K562 (cell line): ENCODE data around the gene ZNHIT2. TPM values are rescaled to one million over a fixed set of nuclear protein-coding genes. Genes with fewer than 3 reads are reported as not detected.
A peak's percentile ranks its signal among the peaks of the same experiment; 100 is the strongest.

Experiments
- ATF1 ChIP-seq, 2 experiments: fragments of 450-650 bp in 1 of 2; IDR thresholded peaks; 2 replicates each; pipeline ENCODE4 v1.6.1; 2016; ENCODE audit warnings: missing compliant biosample characterization in 1 of 2, missing genetic modification characterization in 1 of 2
- ATF3 ChIP-seq, 2 experiments: fragments of 450-650 bp in 1 of 2; sonication (generic) in 1 of 2; formaldehyde crosslinking in 1 of 2; IDR thresholded peaks in 1 of 2; conservative IDR thresholded peaks in 1 of 2; 2 replicates each; pipeline versions ENCODE4 v1.6.1 to v1.8.1; 2016 to 2023; ENCODE audit warnings: mild to moderate bottlenecking in 2 of 2, moderate library complexity in 2 of 2, inconsistent platforms in 1 of 2, missing genetic modification reagents in 1 of 2
- CCNT2 ChIP-seq: IDR thresholded peaks from 2 replicates; pipeline ENCODE4 v1.6.1; 2011; ENCODE audit warnings: borderline replicate concordance, low read depth, mild to moderate bottlenecking, moderate library complexity, mixed read lengths, low read length; ENCODE audit not compliant: insufficient read length; ENCODE audit errors: extremely low read depth
- CXXC5 ChIP-seq: fragments of 250-450 bp; sonication (Bioruptor Pico); IDR thresholded peaks from 2 replicates; pipeline ENCODE4 v1.8.0; 2022; ENCODE audit warnings: inconsistent platforms, mild to moderate bottlenecking, moderate library complexity
- EGR1 ChIP-seq: fragments of 450-650 bp; conservative IDR thresholded peaks from 2 replicates; pipeline ENCODE4 v1.6.1; 2017; ENCODE audit warnings: mild to moderate bottlenecking
- ETV5 ChIP-seq: sonication (generic); formaldehyde crosslinking; IDR thresholded peaks from 2 replicates; pipeline ENCODE4 v1.4.0; 2020; ENCODE audit warnings: low read depth, mild to moderate bottlenecking, missing genetic modification reagents
- EWSR1 ChIP-seq: fragments of 450-650 bp; IDR thresholded peaks from 2 replicates; pipeline ENCODE4 v1.6.1; 2018; ENCODE audit warnings: borderline replicate concordance, mild to moderate bottlenecking, low read depth, moderate library complexity; ENCODE audit not compliant: partially characterized antibody
- GABPA ChIP-seq: fragments of 200-800 bp; sonication (Bioruptor generic); conservative IDR thresholded peaks from 2 replicates; pipeline ENCODE4 v1.6.1; 2016; ENCODE audit warnings: low read depth, missing genetic modification characterization, missing compliant biosample characterization
- KDM5B ChIP-seq: fragments of 200-600 bp; sonication (generic); IDR thresholded peaks from 2 replicates; pipeline ENCODE4 v1.6.1; 2012; ENCODE audit warnings: low read depth, mild to moderate bottlenecking, moderate library complexity, low read length, control low read depth, inconsistent platforms; ENCODE audit not compliant: insufficient replicate concordance
- MEIS2 ChIP-seq: fragments of 450-650 bp; IDR thresholded peaks from 2 replicates; pipeline ENCODE4 v1.6.1; 2014; ENCODE audit warnings: mild to moderate bottlenecking; ENCODE audit not compliant: partially characterized antibody
- MYC ChIP-seq, 2 experiments: fragments of 250-450 bp in 1 of 2; sonication (Bioruptor Pico) in 1 of 2; IDR thresholded peaks; 2 replicates each; pipeline versions ENCODE4 v1.5.1 to v1.6.1; 2012 to 2021; ENCODE audit warnings: low read depth in 2 of 2, borderline replicate concordance in 1 of 2, improper control_type of control experiment in 1 of 2, low read length in 1 of 2, mild to moderate bottlenecking in 1 of 2, moderate library complexity in 1 of 2
- PKNOX1 ChIP-seq: fragments of 450-650 bp; IDR thresholded peaks from 2 replicates; pipeline ENCODE4 v1.6.1; 2016
- RCOR1 ChIP-seq, 2 experiments: IDR thresholded peaks; 2 replicates each; pipeline ENCODE4 v1.6.1; 2012; ENCODE audit warnings: low read depth in 2 of 2, low read length in 2 of 2, borderline replicate concordance in 1 of 2, improper control_type of control experiment in 1 of 2
- RFX1 ChIP-seq: fragments of 450-650 bp; IDR thresholded peaks from 2 replicates; pipeline ENCODE4 v1.6.1; 2016; ENCODE audit warnings: mild to moderate bottlenecking, moderate library complexity
- SMAD4 ChIP-seq: fragments of 250-450 bp; sonication (Bioruptor Pico); conservative IDR thresholded peaks from 2 replicates; pipeline ENCODE4 v1.8.0; 2021; ENCODE audit warnings: inconsistent platforms, mild to moderate bottlenecking, moderate library complexity
- SOX6 ChIP-seq: fragments of 450-650 bp; IDR thresholded peaks from 2 replicates; pipeline ENCODE4 v1.6.1; 2014; ENCODE audit warnings: mild to moderate bottlenecking
- TAF9B ChIP-seq: fragments of 450-650 bp; IDR thresholded peaks from 2 replicates; pipeline ENCODE4 v1.6.1; 2018; ENCODE audit warnings: mild to moderate bottlenecking; ENCODE audit not compliant: partially characterized antibody
- ZBTB11 ChIP-seq, 3 experiments: fragments of 200-800 bp in 1 of 3; fragments of 250-450 bp in 1 of 3; fragments of 450-650 bp in 1 of 3; sonication (Bioruptor Pico) in 1 of 3; sonication (Bioruptor generic) in 1 of 3; formaldehyde crosslinking in 1 of 3; IDR thresholded peaks; 2 replicates each; pipeline versions ENCODE4 v1.6.1 to v1.8.0; 2016 to 2022; ENCODE audit warnings: mild to moderate bottlenecking in 2 of 3, missing genetic modification characterization in 2 of 3, missing compliant biosample characterization in 1 of 3, moderate library complexity in 1 of 3
- polyA plus RNA-seq, 8 experiments: library from polyadenylated mRNA; depleted of rRNA in 4 of 8; stranded (reverse) in 5 of 8; unstranded in 3 of 8; fragments of >200 nt; fragmentation: Nextera tagmentation in 2 of 8; fragmentation: Illumina TruSeq in 1 of 8; extraction: Ambion mirVana in 2 of 8; extraction: Trizol in 1 of 8; gene quantifications; 2 replicates each; pipeline versions ENCODE4 v1.2.1 to v1.2.3, GENCODE V29; 2011 to 2014; ENCODE audit warnings: inconsistent platforms in 1 of 8, missing spikeins in 1 of 8
- total RNA-seq, 7 experiments: library from RNA; depleted of rRNA in 6 of 7; stranded (reverse); fragments of >200 nt in 6 of 7; fragmentation: Illumina TruSeq in 2 of 7; extraction: Trizol in 2 of 7; gene quantifications; 2 replicates each; pipeline versions ENCODE4 v1.2.1 to v1.2.3, GENCODE V29; 2011 to 2021; ENCODE audit warnings: low replicate concordance in 1 of 7

ZNHIT2 gene
- total and polyA plus RNA-seq, 9 of the 15 experiments (the other 6 are each of a cell fraction or from before 2014, with no cell fraction given): 0.08 to 39.0 (median 2.5) TPM

- TF ChIP-seq ZBTB11 (CRISPR knock-in tag; IDR thresholded peaks at IDR 0.05): peak in 1 of 3 experiments; percentile 54; a peak in 1 of 6 replicates
- 0 out of 2 replicates have a peak, but pooled peaks have one; percentile 40 for TF ChIP-seq CXXC5 (CRISPR knock-in tag)
- peak in 1 of 2 experiments; percentile 19; a peak in 1 of 4 replicates for TF ChIP-seq RCOR1 (IDR thresholded peaks at IDR 0.05; ENCODE audit: borderline replicate concordance in 1 of 2, low read depth in 2 of 2, low read length in 2 of 2)
- TF ChIP-seq SOX6: peak; percentile 13; the same call in 1 of the 2 replicates
- no peak for TF ChIP-seq ATF1 (CRISPR knock-in tag; IDR thresholded peaks at IDR 0.05)
- peak; percentile 41 for TF ChIP-seq ATF1 (tag; IDR thresholded peaks at IDR 0.05)
- peak; percentile 32 for TF ChIP-seq CCNT2
- 0 out of 2 replicates have a peak, but pooled peaks have one; percentile 8 for TF ChIP-seq EGR1
- TF ChIP-seq GABPA: peak; percentile 35; the same call in 1 of the 2 replicates
- TF ChIP-seq ETV5 (CRISPR knock-in tag): peak; percentile 59; the same call in 1 of the 2 replicates
- peak; percentile 77 for TF ChIP-seq RFX1
- peak; percentile 60 for TF ChIP-seq MEIS2
- 0 out of 2 replicates have a peak, but pooled peaks have one; percentile 16 for TF ChIP-seq MYC (IDR thresholded peaks at IDR 0.05; ENCODE audit: low read depth, low read length)
- TF ChIP-seq MYC (CRISPR knock-in tag; IDR thresholded peaks at IDR 0.05; ENCODE audit: borderline replicate concordance, low read depth): no peak
- peak; percentile 73 for TF ChIP-seq PKNOX1
- no peak for TF ChIP-seq EWSR1
- TF ChIP-seq TAF9B: no peak
- TF ChIP-seq KDM5B: peak; percentile 89
- peak; percentile 57 for TF ChIP-seq SMAD4 (CRISPR knock-in tag)
- peak; percentile 82 for TF ChIP-seq ATF3 (IDR thresholded peaks at IDR 0.05)
- TF ChIP-seq ATF3 (CRISPR knock-in tag; conservative IDR thresholded peaks at IDR 0.05): no peak
Measured at GRCh38 chr11:65150509-65151299, 33.2 kb upstream of the ZNHIT2 start (continued).
